ENCODE measurements around the gene PPP3R1. TPM values are rescaled to one million over a fixed set of nuclear protein-coding genes. Genes with fewer than 3 reads are reported as not detected.

PPP3R1 gene
- total and polyA plus RNA-seq, 2 of the 8 experiments (the other 6 are each of a cell fraction or from before 2014, with no cell fraction given): 9.3 to 85.1 TPM

DNA sequence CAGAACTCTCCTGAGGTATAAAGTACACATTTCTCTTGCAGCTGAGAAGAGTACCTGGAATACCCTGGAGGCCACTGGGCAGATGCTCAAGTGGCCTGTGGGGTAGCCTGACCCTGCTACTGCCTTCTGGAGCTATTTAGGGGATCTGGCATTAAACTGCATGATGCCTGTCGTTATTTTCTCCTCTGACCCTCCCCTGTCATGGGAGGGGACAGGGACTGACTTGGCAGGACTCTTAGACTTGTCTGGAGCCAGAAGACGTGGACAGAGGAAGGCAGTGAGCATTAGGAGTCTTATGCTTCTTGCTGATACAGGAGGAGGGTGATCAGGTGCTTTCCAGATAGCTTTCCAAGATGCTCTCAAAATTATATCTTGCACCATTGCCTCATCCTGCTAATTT lies 42.6 kb upstream of the PPP3R1 start (continued):
- TF ChIP-seq KDM5A (IDR thresholded peaks at IDR 0.05; ENCODE audit: low read length) (no peak), ASH2L (IDR thresholded peaks at IDR 0.05; ENCODE audit: low read length) (no peak), TCF12 (IDR thresholded peaks at IDR 0.05; ENCODE audit: low read depth, low read length) (no peak)

Data from H1 (cell line).